Stimulated activated CD8-positive, alpha-beta memory T cell treated with anti-CD3 and anti-CD28 coated beads, Interleukin-12 subunit alpha, Interleukin-12 subunit beta, amount 100 ng/mL, for 24 hours (primary cell): ENCODE results near the gene MCF2L2.

Experiments
- DNase-seq: peaks from one replicate; pipeline ENCODE4 v3.0.0-alpha.2; 2020; ENCODE audit errors: extremely low read depth

Gene MCF2L2

GRCh38 chr3:183267140-183267539, 161.3 kb downstream of the MCF2L2 start:
- DNase-seq, result no peak

GRCh38 chr3:183266454-183266853, 162.0 kb downstream of the MCF2L2 start:
- DNase-seq, result no peak

- no peak for DNase-seq
These were observed 162.5 kb downstream of the MCF2L2 start for GRCh38 chr3:183265834-183266417.

GRCh38 chr3:183265157-183265642, 163.2 kb downstream of the MCF2L2 start:
- no peak for DNase-seq

DNA sequence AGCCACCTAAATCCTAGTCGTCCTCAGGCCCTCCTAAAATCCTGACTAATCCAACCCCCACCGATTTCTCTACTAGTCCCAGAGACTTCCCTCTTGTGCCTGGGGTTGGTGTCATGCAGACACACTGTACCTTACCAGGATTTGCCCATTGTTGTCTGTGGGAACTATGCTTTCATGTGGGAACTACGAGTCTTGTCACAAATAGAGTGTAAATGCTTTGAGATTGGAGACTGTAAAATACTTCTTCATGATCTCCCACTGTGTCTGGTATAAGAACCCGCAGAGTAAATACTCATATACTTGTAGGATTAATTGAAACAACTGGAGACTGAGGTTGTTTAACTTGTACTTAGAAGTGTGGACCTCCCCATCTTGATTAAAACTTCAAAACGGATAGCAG, 164.2 kb downstream of the MCF2L2 start:
- DNase-seq, result no peak

DNA sequence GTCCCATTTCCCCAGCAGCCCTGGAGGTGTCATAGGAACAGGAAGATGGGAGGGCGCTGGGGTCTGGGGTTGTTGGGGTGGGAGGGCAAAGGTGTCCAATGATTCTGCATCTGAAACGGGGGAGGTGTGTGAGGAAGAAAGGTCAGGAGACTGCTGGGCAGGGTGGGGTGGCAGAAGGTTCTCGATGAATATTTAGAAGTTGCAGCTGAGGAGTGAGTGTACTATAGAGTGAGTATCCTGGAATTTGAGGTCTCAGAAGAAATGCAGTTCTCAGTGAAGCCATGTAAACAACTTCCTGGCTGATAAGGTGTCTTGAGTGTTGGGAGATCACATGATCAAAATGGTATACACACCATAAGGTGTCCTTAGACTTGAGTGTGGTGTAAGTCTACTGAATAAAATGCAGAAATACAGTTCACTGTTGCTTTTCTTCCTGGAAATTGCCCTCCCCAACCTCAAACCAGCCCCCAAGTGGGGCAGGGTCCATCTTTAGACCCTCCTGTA, 165.5 kb downstream of the MCF2L2 start:
- no peak for DNase-seq

- DNase-seq, result no peak
These were observed 167.2 kb downstream of the MCF2L2 start for GRCh38 chr3:183261151-183261724.

DNA sequence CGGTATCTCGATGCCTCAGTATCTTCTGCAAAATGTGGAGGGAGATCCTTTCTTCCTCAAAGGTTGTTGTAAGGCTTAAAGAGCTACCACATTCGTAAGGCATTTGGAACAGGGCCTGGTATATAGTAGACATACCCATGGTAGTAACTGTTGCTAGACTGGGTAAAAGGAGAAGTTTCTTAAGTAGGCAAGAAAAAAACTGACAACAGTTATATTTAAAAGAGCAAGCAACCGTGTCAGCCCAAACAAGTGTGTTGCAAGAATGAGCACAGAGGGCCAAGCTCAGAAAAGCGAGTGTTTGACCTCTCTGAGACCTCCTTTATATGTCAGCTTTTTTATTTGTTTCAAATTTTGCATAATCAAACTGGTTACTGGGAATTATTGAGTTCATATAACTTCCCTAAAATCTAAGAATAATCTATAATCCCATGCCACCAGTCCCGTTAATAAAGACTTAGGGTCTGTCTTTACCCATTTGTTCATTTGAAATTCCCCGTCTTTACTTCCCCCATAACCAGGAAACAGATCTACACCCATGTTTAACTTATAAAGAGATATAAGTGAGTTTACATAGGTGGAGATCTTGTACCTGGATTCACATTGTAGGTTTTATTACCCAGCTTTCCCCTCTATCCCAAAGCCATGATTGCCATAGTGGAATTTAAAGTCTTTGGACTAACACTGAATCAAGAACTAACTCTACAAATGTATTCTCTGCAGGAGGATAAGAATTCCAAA, 168.1 kb downstream of the MCF2L2 start:
- DNase-seq, result no peak

DNA sequence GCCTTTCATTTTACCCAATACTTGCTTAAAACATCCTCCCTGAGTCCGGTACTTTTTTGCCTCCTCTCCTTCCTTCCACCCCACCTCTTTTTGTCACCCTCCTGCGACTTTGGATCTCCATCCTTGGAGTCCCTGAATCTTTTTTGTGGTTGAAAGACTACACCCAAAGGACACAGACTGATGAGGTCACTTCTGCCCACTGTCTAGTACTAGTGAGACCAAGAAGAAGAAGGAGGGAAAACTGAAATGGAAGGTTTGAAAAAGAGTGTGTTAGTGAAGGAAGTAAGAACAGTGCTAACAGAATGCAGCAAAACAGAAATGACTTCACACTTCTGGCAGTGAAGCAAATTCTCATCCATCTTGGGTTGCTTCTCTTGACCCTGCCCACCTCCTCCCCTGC, 168.8 kb downstream of the MCF2L2 start:
- DNase-seq, result no peak

DNA sequence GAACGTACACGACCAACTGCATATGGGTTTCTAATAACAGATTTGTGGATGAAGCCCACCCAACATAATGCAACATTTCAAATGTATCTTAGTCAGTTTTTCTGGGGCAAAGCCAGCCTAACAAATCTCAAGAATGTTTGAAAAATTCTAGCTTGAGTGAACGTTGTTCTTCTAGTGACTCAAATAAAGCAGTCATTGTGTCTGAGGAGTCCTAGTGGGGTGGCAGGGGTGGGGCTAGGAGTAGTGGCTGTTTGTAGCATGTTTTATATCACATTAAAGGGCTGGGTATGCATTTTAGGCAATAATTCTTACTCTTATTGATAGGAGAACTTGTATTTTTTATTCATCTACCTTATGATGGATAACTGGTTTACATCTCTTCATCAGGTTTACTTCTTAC, 169.3 kb downstream of the MCF2L2 start:
- no peak for DNase-seq

DNA sequence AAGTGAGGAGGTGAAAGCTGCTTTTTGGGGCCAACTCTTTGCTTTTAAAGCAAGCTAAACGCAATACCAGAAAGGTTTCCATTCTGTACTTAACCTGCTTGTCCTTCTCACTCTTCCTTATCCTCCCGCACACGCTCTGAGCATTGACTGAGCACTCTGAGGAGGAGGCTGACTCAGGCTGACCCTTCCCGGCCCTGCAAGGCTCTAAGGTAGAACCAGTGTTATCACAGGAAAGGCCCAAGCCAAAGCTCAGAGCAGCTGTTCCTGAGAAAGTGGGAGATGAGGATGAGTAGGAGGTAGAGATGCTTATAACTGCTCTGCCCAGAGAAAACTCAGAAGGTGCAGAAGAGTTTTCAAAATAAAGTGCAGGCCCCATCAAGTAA, 173.1 kb downstream of the MCF2L2 start:
- DNase-seq, result no peak

DNA sequence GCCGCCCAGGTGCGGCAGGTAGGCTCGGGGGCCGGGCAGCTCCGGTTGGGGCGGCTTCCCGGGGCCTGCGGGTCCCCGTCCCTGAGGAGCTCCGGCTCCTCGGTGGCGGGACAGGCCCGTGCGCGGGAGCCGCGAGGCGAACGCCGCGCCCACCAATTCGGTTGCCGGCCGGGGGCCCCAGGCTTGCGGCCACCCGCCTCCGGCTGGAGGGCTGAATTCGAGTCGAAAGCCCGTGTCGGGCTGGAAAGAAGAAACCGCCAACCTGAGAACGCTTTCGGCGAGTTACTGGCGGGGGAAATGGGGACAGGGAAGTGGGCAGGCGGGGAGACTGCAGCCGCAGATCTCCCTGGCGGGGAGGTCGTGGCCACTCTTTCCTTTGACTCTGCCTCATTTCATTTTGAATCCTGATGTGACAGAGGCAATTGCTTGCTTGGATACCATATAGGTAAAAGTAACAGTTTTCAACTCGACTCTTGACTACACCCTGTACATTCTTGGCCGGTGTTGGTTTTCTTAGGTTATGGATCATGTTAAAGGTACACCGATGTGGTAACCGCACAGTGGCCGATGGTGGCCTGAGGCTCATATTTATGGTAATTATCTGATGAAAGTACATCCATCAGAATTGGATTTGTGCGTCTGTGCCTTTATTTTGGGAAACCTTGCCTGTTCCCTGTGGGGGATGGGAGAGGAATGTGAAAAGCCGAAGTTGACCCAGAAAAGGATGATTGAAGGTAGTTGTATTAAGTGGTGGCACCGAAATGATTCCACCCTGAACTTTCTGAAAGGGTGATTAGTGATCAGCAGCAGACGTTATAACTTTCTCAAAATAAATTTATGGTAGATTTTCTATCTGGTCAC, 173.7 kb downstream of the MCF2L2 start:
- no peak for DNase-seq

- DNase-seq, result no peak
These were observed 174.6 kb downstream of the MCF2L2 start for GRCh38 chr3:183253528-183254486.

GRCh38 chr3:183252973-183253527, 175.4 kb downstream of the MCF2L2 start, which contains the start of gene B3GNT5:
Gene B3GNT5 (plus strand): TSS chr3:183253253. CDS start chr3:183269799, 16,546 bp downstream.
- DNase-seq, result no peak

DNA sequence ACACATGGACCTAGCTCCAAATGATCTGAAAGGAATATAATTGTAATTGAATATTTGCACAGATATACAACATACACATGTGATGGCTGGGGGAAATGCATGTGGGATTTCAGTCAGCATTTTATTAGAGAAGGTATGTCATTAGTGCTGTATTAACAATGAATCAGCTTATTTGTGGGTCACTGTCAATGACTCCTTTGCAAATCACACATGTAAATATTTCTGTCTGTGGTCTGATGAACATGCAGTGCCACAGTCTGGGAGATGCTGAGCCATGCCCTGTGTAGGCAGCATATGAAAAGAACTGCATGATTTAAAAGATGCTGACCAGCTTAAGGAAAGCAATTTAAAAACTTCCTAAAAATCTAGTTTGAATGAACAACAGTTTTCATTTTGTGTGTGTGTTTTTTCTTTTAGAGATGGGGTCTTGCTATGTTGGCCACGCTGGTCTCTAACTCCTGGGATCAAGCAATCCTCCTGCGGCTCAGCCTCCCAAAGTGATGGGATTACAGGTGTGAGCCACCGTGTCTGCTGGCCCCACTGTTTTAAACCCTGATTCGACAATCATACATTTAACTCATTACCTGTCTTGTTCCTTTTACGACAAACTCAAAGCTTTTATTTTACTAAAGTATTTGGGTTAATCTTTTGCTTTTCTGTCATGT, 176.2 kb downstream of the MCF2L2 start:
- no peak for DNase-seq

DNA sequence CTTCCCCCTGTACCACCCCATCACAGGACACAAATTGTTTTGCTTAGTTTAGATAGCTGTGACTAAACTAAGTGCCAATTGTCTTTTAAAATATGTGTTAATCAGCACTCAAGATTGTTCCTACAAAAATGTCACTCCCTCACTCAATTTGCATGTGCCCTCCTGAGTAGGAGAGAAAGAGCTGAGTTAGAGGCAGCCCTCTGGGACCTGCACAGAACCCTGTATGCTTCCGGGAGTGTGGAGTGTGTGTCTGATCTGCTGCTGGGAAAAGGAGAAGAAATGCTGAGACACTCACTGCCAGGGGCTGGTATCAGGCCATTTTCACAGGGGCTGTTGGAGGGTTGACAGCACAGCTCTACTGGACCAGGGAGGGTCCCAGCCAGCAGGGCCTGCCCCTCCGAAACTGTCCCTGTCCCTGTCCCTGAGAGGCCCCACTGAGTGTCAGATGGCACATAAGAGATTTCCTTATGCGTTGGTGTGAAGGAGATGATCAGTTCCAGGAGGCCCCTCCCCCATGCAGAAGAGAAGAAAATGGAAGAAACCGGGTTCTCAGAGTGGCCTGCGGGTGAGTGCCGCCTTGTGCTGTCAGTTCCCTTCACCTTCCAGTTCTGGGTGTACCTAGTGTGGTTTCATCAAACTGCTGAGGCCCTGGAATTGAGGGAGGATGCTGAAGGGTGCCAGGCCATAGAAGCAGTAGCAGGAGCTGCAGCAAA, 179.3 kb downstream of the MCF2L2 start:
- no peak for DNase-seq

GRCh38 chr3:183247011-183247589, 181.3 kb downstream of the MCF2L2 start:
- no peak for DNase-seq

DNA sequence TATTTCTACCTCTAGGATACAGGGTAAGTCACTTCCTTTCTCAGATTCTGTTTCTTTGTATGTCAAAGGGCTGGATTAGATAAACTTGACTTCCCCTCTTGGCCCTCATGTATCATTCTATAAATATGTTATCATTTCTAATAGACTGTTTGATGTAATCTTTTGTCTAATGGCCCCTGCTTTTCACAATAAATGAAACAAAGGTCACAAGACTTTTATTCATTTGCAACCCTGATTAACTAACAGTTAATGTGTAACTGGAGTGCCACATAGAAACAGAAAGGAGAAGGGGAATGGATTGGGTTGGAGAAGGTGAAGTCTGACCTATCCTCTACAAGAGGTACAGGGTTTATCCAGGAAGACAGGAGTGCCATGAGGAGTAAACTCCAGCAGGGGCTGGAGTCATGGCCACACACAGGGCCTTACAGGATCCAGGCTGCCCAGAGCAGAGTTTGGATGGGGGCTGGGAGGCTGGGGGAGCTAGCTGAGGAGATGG, 183.4 kb downstream of the MCF2L2 start:
- no peak for DNase-seq

DNA sequence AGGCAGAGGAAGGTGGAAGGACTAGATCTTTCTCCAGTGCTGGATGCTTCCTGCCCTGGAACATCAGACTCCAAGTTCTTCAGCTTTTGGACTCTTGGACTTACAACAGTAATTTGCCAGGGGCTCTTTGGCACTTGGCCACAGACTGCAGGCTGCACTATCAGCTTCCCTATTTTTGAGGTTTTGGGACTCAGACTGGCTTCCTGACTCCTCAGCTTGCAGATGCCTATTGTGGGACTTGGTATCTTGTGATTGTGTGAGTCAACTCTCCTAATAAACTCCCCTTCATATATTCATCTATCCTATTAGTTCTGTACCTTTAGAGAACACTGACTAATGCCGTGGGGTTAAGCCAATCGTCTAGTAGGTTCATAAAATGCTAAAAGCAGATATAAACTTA, 184.2 kb downstream of the MCF2L2 start:
- no peak for DNase-seq
